HepG2 (cell line): ENCODE data around the gene SASH1. TPM values are rescaled to one million over a fixed set of nuclear protein-coding genes. Genes with fewer than 3 reads are reported as not detected.
A peak's percentile ranks its signal among the peaks of the same experiment; 100 is the strongest.

Experiments
- HNF4A ChIP-seq: sonication (generic); formaldehyde crosslinking; IDR thresholded peaks from 2 replicates; pipeline ENCODE4 v1.4.0; 2020; ENCODE audit warnings: missing genetic modification reagents
- HOXD1 ChIP-seq: sonication (generic); formaldehyde crosslinking; IDR thresholded peaks from 2 replicates; pipeline ENCODE4 v1.5.0; 2020; ENCODE audit warnings: missing genetic modification reagents
- PRDM4 ChIP-seq: sonication (generic); formaldehyde crosslinking; IDR thresholded peaks from 2 replicates; pipeline ENCODE4 v1.9.0; 2021; ENCODE audit warnings: missing genetic modification reagents, borderline replicate concordance
- SOX13 ChIP-seq, 3 experiments: fragments of 450-650 bp in 1 of 3; sonication (generic) in 1 of 3; formaldehyde crosslinking in 1 of 3; IDR thresholded peaks in 2 of 3; conservative IDR thresholded peaks in 1 of 3; 2 replicates each; pipeline versions ENCODE4 v1.5.0 to v1.6.1; 2016 to 2020; ENCODE audit warnings: antibody characterized with exemption in 1 of 3, mild to moderate bottlenecking in 1 of 3, missing compliant biosample characterization in 1 of 3, missing genetic modification reagents in 1 of 3, moderate library complexity in 1 of 3
- SOX5 ChIP-seq: IDR thresholded peaks from 2 replicates; pipeline ENCODE4 v1.6.1; 2016; ENCODE audit warnings: borderline replicate concordance
- TCF7 ChIP-seq: sonication (generic); IDR thresholded peaks from 2 replicates; pipeline ENCODE4 v1.6.1; 2016; ENCODE audit warnings: antibody characterized with exemption, low read depth
- ZBTB33 ChIP-seq: sonication (generic); formaldehyde crosslinking; IDR thresholded peaks from 2 replicates; pipeline ENCODE4 v1.4.0; 2020; ENCODE audit warnings: missing genetic modification reagents
- ZBTB38 ChIP-seq: sonication (generic); formaldehyde crosslinking; IDR thresholded peaks from 2 replicates; pipeline ENCODE4 v1.5.1; 2020; ENCODE audit warnings: mild to moderate bottlenecking, missing genetic modification reagents
- ZFYVE20 ChIP-seq: sonication (generic); formaldehyde crosslinking; IDR thresholded peaks from 2 replicates; pipeline ENCODE4 v1.8.0; 2023; ENCODE audit warnings: low read depth, mild to moderate bottlenecking, moderate library complexity, missing genetic modification reagents, borderline replicate concordance
- ZNF317 ChIP-seq: sonication (generic); formaldehyde crosslinking; IDR thresholded peaks from 2 replicates; pipeline ENCODE4 v1.5.0; 2020; ENCODE audit warnings: mild to moderate bottlenecking, missing genetic modification reagents
- ZNF512B ChIP-seq: sonication (generic); formaldehyde crosslinking; IDR thresholded peaks from 2 replicates; pipeline ENCODE4 v1.5.1; 2020; ENCODE audit warnings: missing genetic modification reagents, mild to moderate bottlenecking, borderline replicate concordance
- ZNF883 ChIP-seq: sonication (generic); formaldehyde crosslinking; IDR thresholded peaks from 2 replicates; pipeline ENCODE4 v1.5.1; 2020; ENCODE audit warnings: mild to moderate bottlenecking, missing genetic modification reagents; ENCODE audit errors: not compliant biosample characterization
- ZUFSP ChIP-seq: sonication (generic); formaldehyde crosslinking; IDR thresholded peaks from 2 replicates; pipeline ENCODE4 v1.9.0; 2021; ENCODE audit warnings: missing genetic modification reagents, mild to moderate bottlenecking, borderline replicate concordance
- polyA plus RNA-seq, 8 experiments: library from polyadenylated mRNA; depleted of rRNA in 3 of 8; stranded (reverse) in 7 of 8; unstranded in 1 of 8; fragments of >200 nt; fragmentation: Illumina TruSeq in 4 of 8; extraction: Trizol in 4 of 8; gene quantifications; 2 replicates each; pipeline versions ENCODE4 v1.2.1 to v1.2.3, GENCODE V29; 2011 to 2016; ENCODE audit warnings: low read depth in 4 of 8, missing spikeins in 1 of 8, mixed read lengths in 1 of 8; ENCODE audit not compliant: insufficient read depth in 1 of 8
- total RNA-seq, 5 experiments: library from RNA; depleted of rRNA; stranded (reverse); fragments of >200 nt; fragmentation: Illumina TruSeq; extraction: Trizol; gene quantifications; 2 replicates each; pipeline ENCODE4 v1.2.3, GENCODE V29; 2016; ENCODE audit warnings: low read depth in 1 of 5

SASH1 gene
- total and polyA plus RNA-seq, 2 of the 13 experiments (the other 11 are each of a cell fraction or from before 2014, with no cell fraction given): 7.5 to 8.2 TPM

GRCh38 chr6:148453906-148454305 is 111.3 kb downstream of the SASH1 start (continued):
- TF ChIP-seq ZNF883 (CRISPR knock-in tag) (no peak), ZBTB33 (CRISPR knock-in tag) (peak; percentile 98), ZNF317 (CRISPR knock-in tag) (no peak), SOX5 (CRISPR knock-in tag) (0 out of 2 replicates have a peak, but pooled peaks have one; percentile 15), TCF7 (no peak), ZBTB38 (CRISPR knock-in tag) (peak; percentile 79), SOX13 (IDR thresholded peaks at IDR 0.05) (no peak), SOX13 (CRISPR knock-in tag; conservative IDR thresholded peaks at IDR 0.05 in 1 of 2, IDR thresholded peaks at IDR 0.05 in 1 of 2) (peak in 1 of 2 experiments; percentile 48; a peak in 1 of 4 replicates), PRDM4 (no peak), ZNF512B (CRISPR knock-in tag) (no peak), HNF4A (peak; percentile 63), ZUFSP (CRISPR knock-in tag) (no peak), ZFYVE20 (CRISPR knock-in tag) (no peak), HOXD1 (CRISPR knock-in tag) (no peak)
